ENCODE data around the gene SEC31A. TPM values are rescaled to one million over a fixed set of nuclear protein-coding genes. Genes with fewer than 3 reads are reported as not detected.

Gene SEC31A
- total RNA-seq, 3 donors from 2014 or later, result 186 to 234 (median 231) TPM

- no peak overlapping the region for H3K4me3 ChIP-seq
- H3K27ac ChIP-seq, result peak overlapping the region; percentile 1 to 15
- H3K9me3 ChIP-seq, result no peaks in the 10 kb centered on the region
- peak; percentile 48 to 69 for DNase-seq (ENCODE audit: low spot score in 2 of 2)
- H3K36me3 ChIP-seq, result no peaks in the 10 kb centered on the region
- TF ChIP-seq POLR2AphosphoS5 (IDR thresholded peaks at IDR 0.05), result no peak
- TF ChIP-seq POLR2A (IDR thresholded peaks at IDR 0.05), result no peak
- no peak for TF ChIP-seq CTCF (IDR thresholded peaks at IDR 0.05)
- intact Hi-C loops (cut with DNase I; ENCODE audit: low total_unique reads), result no loop called here
- no peaks in the 10 kb centered on the region for H3K4me1 ChIP-seq
- H3K27me3 ChIP-seq, result no peaks in the 10 kb centered on the region
Observed at GRCh38 chr4:82780752-82781231, 110.2 kb downstream of the SEC31A start.

- Histone ChIP-seq H3K4me3 (no peak overlapping the region), H3K4me1 (no peaks in the 10 kb centered on the region)
Observed at GRCh38 chr4:82780170-82780751, 110.7 kb downstream of the SEC31A start.

GRCh38 chr4:82779032-82779431, 111.9 kb downstream of the SEC31A start:
- no peaks in the 10 kb centered on the region for H3K36me3 ChIP-seq
- no peaks in the 10 kb centered on the region for H3K9me3 ChIP-seq
- no peaks in the 10 kb centered on the region for H3K4me1 ChIP-seq
- intact Hi-C loops (cut with DNase I; ENCODE audit: low total_unique reads), result loop anchor here (10.0 kb wide), 1 partner anchor 1146 kb away; no protein-coding TSS in a partner anchor
- no peak for DNase-seq (ENCODE audit: low spot score in 2 of 2)
- no peak for TF ChIP-seq CTCF (IDR thresholded peaks at IDR 0.05)
- no peak for TF ChIP-seq POLR2AphosphoS5 (IDR thresholded peaks at IDR 0.05)
- no peak for TF ChIP-seq POLR2A (IDR thresholded peaks at IDR 0.05)
- no peak overlapping the region for H3K4me3 ChIP-seq
- H3K27me3 ChIP-seq, result no peaks in the 10 kb centered on the region
- no peak overlapping the region for H3K27ac ChIP-seq

More at GRCh38 chr4:82780170-82780751, 110.7 kb downstream of the SEC31A start:
- no peak for DNase-seq (ENCODE audit: low spot score in 2 of 2)
- TF ChIP-seq POLR2A (IDR thresholded peaks at IDR 0.05), result no peak
- TF ChIP-seq CTCF (IDR thresholded peaks at IDR 0.05), result no peak
- TF ChIP-seq POLR2AphosphoS5 (IDR thresholded peaks at IDR 0.05), result no peak
- H3K36me3 ChIP-seq, result no peaks in the 10 kb centered on the region
- H3K27me3 ChIP-seq, result no peaks in the 10 kb centered on the region
- H3K27ac ChIP-seq, result peak overlapping the region; percentile 1 to 15
- no peaks in the 10 kb centered on the region for H3K9me3 ChIP-seq
- intact Hi-C loops (cut with DNase I; ENCODE audit: low total_unique reads), result no loop called here

GRCh38 chr4:82777857-82778525, 113.0 kb downstream of the SEC31A start:
- no peak overlapping the region for H3K4me3 ChIP-seq
- TF ChIP-seq POLR2AphosphoS5 (IDR thresholded peaks at IDR 0.05), result no peak
- no peak for TF ChIP-seq CTCF (IDR thresholded peaks at IDR 0.05)
- TF ChIP-seq POLR2A (IDR thresholded peaks at IDR 0.05), result no peak
- no peak overlapping the region for H3K27ac ChIP-seq
- H3K27me3 ChIP-seq, result no peaks in the 10 kb centered on the region
- H3K4me1 ChIP-seq, result no peaks in the 10 kb centered on the region
- no peaks in the 10 kb centered on the region for H3K9me3 ChIP-seq
- no peaks in the 10 kb centered on the region for H3K36me3 ChIP-seq
- intact Hi-C loops (cut with DNase I; ENCODE audit: low total_unique reads), result loop anchor here (10.0 kb wide), 1 partner anchor 1147 kb away; no protein-coding TSS in a partner anchor
- DNase-seq (ENCODE audit: low spot score in 2 of 2), result no peak

- Histone ChIP-seq H3K27ac (no peak overlapping the region), H3K27me3 (no peaks in the 10 kb centered on the region), H3K4me1 (no peaks in the 10 kb centered on the region), H3K4me3 (no peak overlapping the region), H3K36me3 (no peaks in the 10 kb centered on the region), H3K9me3 (no peaks in the 10 kb centered on the region)
- no peak for DNase-seq (ENCODE audit: low spot score in 2 of 2)
- no peak for TF ChIP-seq POLR2A (IDR thresholded peaks at IDR 0.05)
- no peak for TF ChIP-seq POLR2AphosphoS5 (IDR thresholded peaks at IDR 0.05)
- no peak for TF ChIP-seq CTCF (IDR thresholded peaks at IDR 0.05)
- intact Hi-C loops (cut with DNase I; ENCODE audit: low total_unique reads), result loop anchor here (10.0 kb wide), 1 partner anchor 1148 kb away; no protein-coding TSS in a partner anchor
Observed at GRCh38 chr4:82776925-82777542, 113.9 kb downstream of the SEC31A start.

All from breast epithelium (tissue), 4 donors.